Liver (tissue), 9 donors: ENCODE measurements around the gene RNU7-1. TPM values are rescaled to one million over a fixed set of nuclear protein-coding genes. Genes with fewer than 3 reads are reported as not detected.

Experiments used
- DNase-seq: peaks from one replicate; pipeline ENCODE4 v3.0.0-alpha.2; 2017; ENCODE audit warnings: low spot score
- H3K27ac ChIP-seq, 2 donors: one replicate each; pipeline ENCODE4 v1.7.0; 2013; ENCODE audit warnings: inconsistent platforms in 2 of 2, low read length in 2 of 2, control low read depth in 1 of 2, low read depth in 1 of 2, mild to moderate bottlenecking in 1 of 2
- H3K27me3 ChIP-seq, 4 donors: one replicate each; pipeline versions ENCODE4 v1.6.1 to v1.7.0; 2013; ENCODE audit warnings: low read length in 3 of 4, inconsistent platforms in 1 of 4, mild to moderate bottlenecking in 1 of 4, moderate library complexity in 1 of 4; ENCODE audit not compliant: control insufficient read depth in 4 of 4, insufficient read depth in 4 of 4
- H3K36me3 ChIP-seq, 4 donors: one replicate each; pipeline versions ENCODE4 v1.6.1 to v1.7.0; 2013; ENCODE audit warnings: low read length in 3 of 4, mild to moderate bottlenecking in 3 of 4, low read depth in 1 of 4, moderate library complexity in 1 of 4; ENCODE audit not compliant: control insufficient read depth in 4 of 4, insufficient read depth in 3 of 4
- H3K4me1 ChIP-seq, 4 donors: one replicate each; pipeline versions ENCODE4 v1.6.1 to v1.7.0; 2013; ENCODE audit warnings: low read length in 3 of 4, mild to moderate bottlenecking in 3 of 4, moderate library complexity in 1 of 4; ENCODE audit not compliant: control insufficient read depth in 4 of 4, insufficient read depth in 4 of 4
- H3K4me3 ChIP-seq, 3 donors: one replicate each; pipeline versions ENCODE4 v1.6.1 to v1.7.0; 2013; ENCODE audit warnings: low read length in 3 of 3, control low read depth in 1 of 3, low read depth in 1 of 3, mild to moderate bottlenecking in 1 of 3
- H3K9ac ChIP-seq, 2 donors: one replicate each; pipeline ENCODE4 v1.7.0; 2013; ENCODE audit warnings: low read length in 2 of 2, mild to moderate bottlenecking in 2 of 2, moderate library complexity in 2 of 2, control low read depth in 1 of 2, low read depth in 1 of 2
- H3K9me3 ChIP-seq, 4 donors: one replicate each; pipeline versions ENCODE4 v1.6.1 to v1.7.0; 2013; ENCODE audit warnings: low read length in 3 of 4; ENCODE audit not compliant: control insufficient read depth in 4 of 4
- CTCF ChIP-seq: fragments of 150-350 bp; IDR thresholded peaks from 2 replicates; pipeline ENCODE4 v1.5.1; 2017; ENCODE audit warnings: improper control_type of control experiment, low read depth, low read length; ENCODE audit not compliant: missing input control
- EGR1 ChIP-seq, 2 donors: IDR thresholded peaks; 2 replicates each; pipeline ENCODE4 v1.6.1; 2016 to 2018; ENCODE audit warnings: antibody characterized with exemption in 2 of 2, low read depth in 2 of 2
- FOXA1 ChIP-seq: IDR thresholded peaks from 2 replicates; pipeline ENCODE4 v1.6.1; 2016; ENCODE audit warnings: antibody characterized with exemption
- FOXA2 ChIP-seq: IDR thresholded peaks from 2 replicates; pipeline ENCODE4 v1.6.1; 2016; ENCODE audit warnings: antibody characterized with exemption
- GABPA ChIP-seq, 2 donors: IDR thresholded peaks in 1 of 2; conservative IDR thresholded peaks in 1 of 2; 2 replicates each; pipeline ENCODE4 v1.6.1; 2016; ENCODE audit warnings: antibody characterized with exemption in 2 of 2, mild to moderate bottlenecking in 1 of 2, moderate library complexity in 1 of 2
- HNF4A ChIP-seq, 2 donors: conservative IDR thresholded peaks; 2 replicates each; pipeline ENCODE4 v1.6.1; 2016; ENCODE audit warnings: antibody characterized with exemption in 2 of 2, mild to moderate bottlenecking in 2 of 2
- HNF4G ChIP-seq: IDR thresholded peaks from 2 replicates; pipeline ENCODE4 v1.6.1; 2016; ENCODE audit warnings: antibody characterized with exemption
- JUND ChIP-seq, 2 donors: IDR thresholded peaks; 2 replicates each; pipeline ENCODE4 v1.6.1; 2016; ENCODE audit warnings: antibody characterized with exemption in 2 of 2
- RAD21 ChIP-seq, 2 donors: IDR thresholded peaks; 2 replicates each; pipeline ENCODE4 v1.6.1; 2016; ENCODE audit warnings: antibody characterized with exemption in 2 of 2, mild to moderate bottlenecking in 2 of 2
- REST ChIP-seq: IDR thresholded peaks from 2 replicates; pipeline ENCODE4 v1.6.1; 2016; ENCODE audit warnings: antibody characterized with exemption, mild to moderate bottlenecking
- RXRA ChIP-seq, 2 donors: IDR thresholded peaks; 2 replicates each; pipeline ENCODE4 v1.6.1; 2017 to 2018; ENCODE audit warnings: antibody characterized with exemption in 2 of 2, mild to moderate bottlenecking in 1 of 2
- SP1 ChIP-seq: IDR thresholded peaks from 2 replicates; pipeline ENCODE4 v1.6.1; 2018; ENCODE audit warnings: antibody characterized with exemption, mild to moderate bottlenecking
- TAF1 ChIP-seq: conservative IDR thresholded peaks from 2 replicates; pipeline ENCODE4 v1.6.1; 2016; ENCODE audit warnings: antibody characterized with exemption, mild to moderate bottlenecking
- YY1 ChIP-seq: IDR thresholded peaks from 2 replicates; pipeline ENCODE4 v1.6.1; 2016; ENCODE audit warnings: antibody characterized with exemption, mild to moderate bottlenecking
- WGBS: extraction: QIAGEN DNeasy Blood & Tissue Kit; methylation state at CpG from one replicate; pipeline ENCODE4 v1.1.7; 2013; 5-methylcytosine and 5-hydroxymethylcytosine counted together
- polyA plus RNA-seq, 2 donors: library from polyadenylated mRNA; stranded (reverse) in 1 of 2; unstranded in 1 of 2; fragments of 200-250 nt in 1 of 2; fragments of >200 nt in 1 of 2; fragmentation: Nextera tagmentation in 1 of 2; extraction: Ambion mirVana in 1 of 2; gene quantifications; one replicate each; pipeline versions ENCODE4 v1.2.1 to v1.2.3, GENCODE V29; 2013 to 2015
- total RNA-seq, 2 donors: library from RNA; depleted of rRNA; stranded (reverse); fragments of >200 nt; gene quantifications; one replicate each; pipeline ENCODE4 v1.2.3, GENCODE V29; 2014
- TF ChIP-seq, protein P1 (sequence below): IDR thresholded peaks from 2 replicates; pipeline ENCODE4 v1.6.1; 2016; ENCODE audit warnings: antibody characterized with exemption
- TF ChIP-seq, protein P2 (sequence below): IDR thresholded peaks from 2 replicates; pipeline ENCODE4 v1.6.1; 2016; ENCODE audit warnings: antibody characterized with exemption
- TF ChIP-seq, protein P3 (sequence below): IDR thresholded peaks from 2 replicates; pipeline ENCODE4 v1.6.1; 2016; ENCODE audit warnings: antibody characterized with exemption
- donor health status: healthy.
- donor health status: healthy.
- donor health status: healthy.
- donor health status: healthy.
- donor health status: healthy.

Gene RNU7-1
- total and polyA plus RNA-seq, 4 donors, result not detected

DNA sequence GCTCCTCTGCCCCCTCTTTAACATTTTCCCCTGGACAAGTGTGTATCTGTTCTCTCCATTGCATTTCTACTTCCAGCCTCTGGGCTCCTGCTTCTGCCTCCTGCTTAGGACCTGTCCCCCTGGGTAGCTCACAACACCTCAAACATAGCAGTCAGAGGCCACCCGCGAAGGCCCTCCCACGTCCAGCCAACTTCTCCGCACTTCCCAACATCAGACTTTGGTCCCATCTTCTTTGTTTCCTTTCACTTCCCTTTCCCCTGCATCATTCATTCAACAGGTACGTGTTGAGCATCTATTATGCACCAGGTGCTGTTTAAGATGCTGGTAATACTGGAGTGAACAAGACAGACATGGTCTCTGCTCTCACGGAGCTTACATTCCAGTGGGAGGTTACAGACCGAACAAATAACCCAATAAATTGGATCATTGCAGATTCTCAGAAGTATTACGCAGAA, 3.3 kb downstream of the RNU7-1 start:
- peak overlapping the region; percentile 56 to 69 (median 67) for H3K4me3 ChIP-seq
- peaks cover 9 to 38% (median 27%) of the 10 kb centered on the region in 4 donors for H3K4me1 ChIP-seq
- no peaks in the 10 kb centered on the region for H3K36me3 ChIP-seq
- H3K27me3 ChIP-seq, result no peaks in the 10 kb centered on the region
- no peak for DNase-seq
- no peaks in the 10 kb centered on the region for H3K9me3 ChIP-seq
- WGBS, result 50% methylated on average over 8 of the region's 8 CpGs
- TF ChIP-seq, protein P1, sequence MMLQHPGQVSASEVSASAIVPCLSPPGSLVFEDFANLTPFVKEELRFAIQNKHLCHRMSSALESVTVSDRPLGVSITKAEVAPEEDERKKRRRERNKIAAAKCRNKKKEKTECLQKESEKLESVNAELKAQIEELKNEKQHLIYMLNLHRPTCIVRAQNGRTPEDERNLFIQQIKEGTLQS, result no peak
- TF ChIP-seq FOXA1 (no peak), HNF4G (no peak), JUND (IDR thresholded peaks at IDR 0.05) (no peak), HNF4A (conservative IDR thresholded peaks at IDR 0.05) (no peak), RAD21 (IDR thresholded peaks at IDR 0.05) (no peak), CTCF (no peak), GABPA (IDR thresholded peaks at IDR 0.05 in 1 of 2, conservative IDR thresholded peaks at IDR 0.05 in 1 of 2) (no peak), TAF1 (no peak), EGR1 (IDR thresholded peaks at IDR 0.05; ENCODE audit: low read depth in 2 of 2) (no peak), YY1 (no peak), RXRA (IDR thresholded peaks at IDR 0.05) (no peak), REST (no peak), SP1 (no peak), FOXA2 (no peak)
- TF ChIP-seq, protein P2, sequence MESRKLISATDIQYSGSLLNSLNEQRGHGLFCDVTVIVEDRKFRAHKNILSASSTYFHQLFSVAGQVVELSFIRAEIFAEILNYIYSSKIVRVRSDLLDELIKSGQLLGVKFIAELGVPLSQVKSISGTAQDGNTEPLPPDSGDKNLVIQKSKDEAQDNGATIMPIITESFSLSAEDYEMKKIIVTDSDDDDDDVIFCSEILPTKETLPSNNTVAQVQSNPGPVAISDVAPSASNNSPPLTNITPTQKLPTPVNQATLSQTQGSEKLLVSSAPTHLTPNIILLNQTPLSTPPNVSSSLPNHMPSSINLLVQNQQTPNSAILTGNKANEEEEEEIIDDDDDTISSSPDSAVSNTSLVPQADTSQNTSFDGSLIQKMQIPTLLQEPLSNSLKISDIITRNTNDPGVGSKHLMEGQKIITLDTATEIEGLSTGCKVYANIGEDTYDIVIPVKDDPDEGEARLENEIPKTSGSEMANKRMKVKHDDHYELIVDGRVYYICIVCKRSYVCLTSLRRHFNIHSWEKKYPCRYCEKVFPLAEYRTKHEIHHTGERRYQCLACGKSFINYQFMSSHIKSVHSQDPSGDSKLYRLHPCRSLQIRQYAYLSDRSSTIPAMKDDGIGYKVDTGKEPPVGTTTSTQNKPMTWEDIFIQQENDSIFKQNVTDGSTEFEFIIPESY, result no peak
- TF ChIP-seq, protein P3, sequence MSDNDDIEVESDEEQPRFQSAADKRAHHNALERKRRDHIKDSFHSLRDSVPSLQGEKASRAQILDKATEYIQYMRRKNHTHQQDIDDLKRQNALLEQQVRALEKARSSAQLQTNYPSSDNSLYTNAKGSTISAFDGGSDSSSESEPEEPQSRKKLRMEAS, result no peak
- peak overlapping the region in 1 of 2 donors; percentile 52 for H3K9ac ChIP-seq
- H3K27ac ChIP-seq, result peak overlapping the region; percentile 86 to 96
